Astrocyte (in vitro differentiated cells and primary cell): ENCODE data around the gene FAR1. TPM values are rescaled to one million over a fixed set of nuclear protein-coding genes. Genes with fewer than 3 reads are reported as not detected.
A peak's percentile ranks its signal among the peaks of the same experiment; 100 is the strongest.

Experiments used
- DNase-seq: peaks from one replicate; pipeline ENCODE4 v3.0.0-alpha.2; 2010; ENCODE audit warnings: low read depth
- FAIRE-seq: peaks from 2 replicates; lab custom pipeline; 2011; peaks lifted over from hg19 to GRCh38; lab: Jason Lieb, UNC
- H2AFZ ChIP-seq: 2 replicates; pipeline ENCODE4 v1.6.0; 2012; ENCODE audit warnings: low read depth, low read length, inconsistent platforms
- H3K27ac ChIP-seq: 2 replicates; pipeline ENCODE4 v1.5.1; 2011; ENCODE audit warnings: low read depth, low read length, inconsistent platforms
- H3K27me3 ChIP-seq: 2 replicates; pipeline ENCODE4 v1.6.0; 2011; ENCODE audit warnings: low read length, inconsistent platforms; ENCODE audit not compliant: insufficient read depth
- H3K36me3 ChIP-seq: 2 replicates; pipeline ENCODE4 v1.5.1; 2011; ENCODE audit warnings: low read length, inconsistent platforms; ENCODE audit not compliant: insufficient read depth
- H3K4me1 ChIP-seq: 2 replicates; pipeline ENCODE4 v1.5.1; 2011; ENCODE audit warnings: low read length, inconsistent platforms; ENCODE audit not compliant: insufficient read depth
- H3K4me2 ChIP-seq: 2 replicates; pipeline ENCODE4 v1.6.0; 2012; ENCODE audit warnings: low read length, inconsistent platforms
- H3K4me3 ChIP-seq: 2 replicates; pipeline ENCODE4 v1.5.1; 2011; ENCODE audit warnings: low read depth, mild to moderate bottlenecking, low read length, inconsistent platforms; ENCODE audit not compliant: insufficient read depth
- H3K79me2 ChIP-seq: 2 replicates; pipeline ENCODE4 v1.6.0; 2012; ENCODE audit warnings: mild to moderate bottlenecking, low read length, inconsistent platforms; ENCODE audit not compliant: insufficient read depth
- H3K9ac ChIP-seq: 2 replicates; pipeline ENCODE4 v1.6.0; 2012; ENCODE audit warnings: mild to moderate bottlenecking, low read length, inconsistent platforms
- H3K9me3 ChIP-seq: 2 replicates; pipeline ENCODE4 v1.5.1; 2012; ENCODE audit warnings: low read depth, mild to moderate bottlenecking, low read length, inconsistent platforms; ENCODE audit not compliant: insufficient read depth
- H4K20me1 ChIP-seq: 2 replicates; pipeline ENCODE4 v1.6.0; 2012; ENCODE audit warnings: low read length, inconsistent platforms; ENCODE audit not compliant: insufficient read depth
- H3K27ac Mint-ChIP-seq: one replicate; pipeline ENCODE4 v1.8.0; 2021; ENCODE audit warnings: mild to moderate bottlenecking, mixed read lengths; ENCODE audit not compliant: unreplicated experiment
- H3K27me3 Mint-ChIP-seq: one replicate; pipeline ENCODE4 v1.8.0; 2021; ENCODE audit warnings: low read depth, mixed read lengths; ENCODE audit not compliant: unreplicated experiment
- H3K36me3 Mint-ChIP-seq: one replicate; pipeline ENCODE4 v1.8.0; 2021; ENCODE audit warnings: low read depth, mixed read lengths; ENCODE audit not compliant: unreplicated experiment
- H3K4me1 Mint-ChIP-seq: one replicate; pipeline ENCODE4 v1.8.0; 2021; ENCODE audit warnings: low read depth, mixed read lengths; ENCODE audit not compliant: unreplicated experiment
- H3K4me3 Mint-ChIP-seq: one replicate; pipeline ENCODE4 v1.8.0; 2021; ENCODE audit warnings: mild to moderate bottlenecking, moderate library complexity, mixed read lengths; ENCODE audit not compliant: unreplicated experiment
- H3K9me3 Mint-ChIP-seq: one replicate; pipeline ENCODE4 v1.8.0; 2021; ENCODE audit warnings: mild to moderate bottlenecking, mixed read lengths; ENCODE audit not compliant: unreplicated experiment
- EZH2 ChIP-seq: IDR thresholded peaks from 2 replicates; pipeline ENCODE4 v1.6.1; 2012; ENCODE audit warnings: mild to moderate bottlenecking, low read length, inconsistent platforms; ENCODE audit not compliant: insufficient read depth
- total RNA-seq: library from RNA; stranded (reverse); gene quantifications from 2 replicates; pipeline ENCODE4 v1.2.1, GENCODE V29; 2021
- TF ChIP-seq, protein P1 (sequence below): IDR thresholded peaks from 2 replicates; pipeline ENCODE4 v1.5.1; 2011; ENCODE audit warnings: low read depth, mild to moderate bottlenecking, inconsistent platforms, low read length, moderate library complexity; ENCODE audit not compliant: insufficient read depth

Gene FAR1
- total RNA-seq, 1 donor from 2014 or later, result 100 TPM

DNA sequence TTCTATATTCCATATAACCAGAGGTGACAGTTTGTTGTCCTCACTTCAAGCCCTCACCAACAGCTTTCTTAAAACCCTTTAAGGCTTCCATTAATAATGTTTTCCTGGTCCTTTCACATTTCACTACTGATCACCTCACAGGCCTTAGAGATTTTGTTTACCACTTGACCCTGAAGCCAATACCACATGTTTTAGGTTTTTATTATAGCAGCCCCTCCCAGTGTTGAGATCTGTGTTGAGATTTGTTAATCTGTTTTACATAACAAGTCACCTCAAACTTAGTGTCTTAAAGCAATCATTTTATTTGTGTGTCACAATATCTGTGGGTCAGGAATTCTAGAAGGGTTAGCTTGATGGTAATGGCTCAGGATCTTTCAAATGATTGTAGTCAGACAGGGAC lies 49.9 kb downstream of the FAR1 start:
- no peak overlapping the region for H2AFZ ChIP-seq
- H3K9ac ChIP-seq, result no peak overlapping the region
- H3K27ac Mint-ChIP-seq, result no peak overlapping the region
- H3K27me3 Mint-ChIP-seq, result no peaks in the 10 kb centered on the region
- no peak overlapping the region for H3K4me3 Mint-ChIP-seq
- H3K4me2 ChIP-seq, result no peak overlapping the region
- peaks cover 26% of the 10 kb centered on the region for H3K36me3 ChIP-seq
- no peak for FAIRE-seq
- no peak overlapping the region for H3K4me3 ChIP-seq
- TF ChIP-seq, protein P1, sequence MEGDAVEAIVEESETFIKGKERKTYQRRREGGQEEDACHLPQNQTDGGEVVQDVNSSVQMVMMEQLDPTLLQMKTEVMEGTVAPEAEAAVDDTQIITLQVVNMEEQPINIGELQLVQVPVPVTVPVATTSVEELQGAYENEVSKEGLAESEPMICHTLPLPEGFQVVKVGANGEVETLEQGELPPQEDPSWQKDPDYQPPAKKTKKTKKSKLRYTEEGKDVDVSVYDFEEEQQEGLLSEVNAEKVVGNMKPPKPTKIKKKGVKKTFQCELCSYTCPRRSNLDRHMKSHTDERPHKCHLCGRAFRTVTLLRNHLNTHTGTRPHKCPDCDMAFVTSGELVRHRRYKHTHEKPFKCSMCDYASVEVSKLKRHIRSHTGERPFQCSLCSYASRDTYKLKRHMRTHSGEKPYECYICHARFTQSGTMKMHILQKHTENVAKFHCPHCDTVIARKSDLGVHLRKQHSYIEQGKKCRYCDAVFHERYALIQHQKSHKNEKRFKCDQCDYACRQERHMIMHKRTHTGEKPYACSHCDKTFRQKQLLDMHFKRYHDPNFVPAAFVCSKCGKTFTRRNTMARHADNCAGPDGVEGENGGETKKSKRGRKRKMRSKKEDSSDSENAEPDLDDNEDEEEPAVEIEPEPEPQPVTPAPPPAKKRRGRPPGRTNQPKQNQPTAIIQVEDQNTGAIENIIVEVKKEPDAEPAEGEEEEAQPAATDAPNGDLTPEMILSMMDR, result no peak
- TF ChIP-seq EZH2, result no peak
- H3K4me1 ChIP-seq, result peaks cover 12% of the 10 kb centered on the region
- H3K9me3 ChIP-seq, result no peaks in the 10 kb centered on the region
- no peaks in the 10 kb centered on the region for H3K27me3 ChIP-seq
- H3K9me3 Mint-ChIP-seq, result no peaks in the 10 kb centered on the region
- no peak for DNase-seq
- no peak overlapping the region for H3K27ac ChIP-seq
- peaks cover 30% of the 10 kb centered on the region for H3K4me1 Mint-ChIP-seq
- peaks cover 19% of the 10 kb centered on the region for H3K36me3 Mint-ChIP-seq
- H4K20me1 ChIP-seq, result peaks cover 6% of the 10 kb centered on the region
- H3K79me2 ChIP-seq, result no peaks in the 10 kb centered on the region

DNA sequence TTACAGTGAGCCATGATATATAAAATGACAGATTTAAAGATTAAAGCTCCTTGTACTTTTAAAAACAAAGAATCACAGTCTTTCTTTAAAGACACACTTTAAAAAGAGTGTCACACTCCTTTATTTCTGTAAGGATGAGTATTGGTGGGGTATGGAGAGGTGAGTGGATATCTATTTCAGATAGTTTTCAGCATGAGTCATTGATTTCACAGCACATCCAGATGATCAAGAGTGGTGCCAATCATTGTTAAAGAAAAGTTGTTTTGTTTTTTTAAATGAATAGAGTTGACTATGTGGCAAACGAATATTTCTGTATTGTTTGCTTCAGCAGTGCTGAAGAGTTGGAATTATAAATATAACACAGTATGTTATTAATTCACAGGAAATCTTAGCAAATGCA lies 52.5 kb downstream of the FAR1 start:
- H3K27me3 Mint-ChIP-seq, result no peaks in the 10 kb centered on the region
- Histone ChIP-seq H3K27ac (no peak overlapping the region), H3K79me2 (no peaks in the 10 kb centered on the region), H3K4me3 (no peak overlapping the region), H3K27me3 (no peaks in the 10 kb centered on the region), H2AFZ (no peak overlapping the region), H4K20me1 (peaks cover 6% of the 10 kb centered on the region), H3K4me1 (peaks cover 12% of the 10 kb centered on the region), H3K4me2 (no peak overlapping the region), H3K36me3 (peaks cover 21% of the 10 kb centered on the region), H3K9ac (no peak overlapping the region), H3K9me3 (no peaks in the 10 kb centered on the region)
- H3K4me1 Mint-ChIP-seq, result peaks cover 30% of the 10 kb centered on the region
- H3K36me3 Mint-ChIP-seq, result peaks cover 19% of the 10 kb centered on the region
- no peak overlapping the region for H3K27ac Mint-ChIP-seq
- no peak overlapping the region for H3K4me3 Mint-ChIP-seq
- TF ChIP-seq, protein P1, result no peak
- TF ChIP-seq EZH2, result no peak
- no peaks in the 10 kb centered on the region for H3K9me3 Mint-ChIP-seq
- DNase-seq (no peak), FAIRE-seq (no peak)

DNA sequence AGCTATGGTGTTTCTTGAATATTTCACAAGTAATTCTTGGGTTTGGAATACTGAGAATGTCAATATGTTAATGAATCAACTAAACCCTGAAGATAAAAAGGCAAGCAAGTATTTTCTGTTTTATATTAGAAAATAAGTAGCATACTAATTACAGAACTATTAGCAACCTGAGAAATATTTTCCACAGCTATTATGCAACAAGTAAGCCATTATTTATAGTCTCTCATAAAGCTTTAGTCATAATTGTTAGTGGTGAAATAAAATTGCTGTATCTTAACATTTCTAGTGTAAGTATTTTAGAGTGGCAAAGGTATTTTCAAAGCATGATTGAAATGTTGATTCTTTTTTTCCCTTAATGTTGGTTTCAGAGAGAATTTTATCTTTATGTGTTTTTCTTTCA lies 53.3 kb downstream of the FAR1 start:
- TF ChIP-seq, protein P1, result no peak
- no peak overlapping the region for H3K4me2 ChIP-seq
- DNase-seq (peak; percentile 11), FAIRE-seq (no peak)
- H2AFZ ChIP-seq, result no peak overlapping the region
- peaks cover 18% of the 10 kb centered on the region for H3K36me3 ChIP-seq
- no peak overlapping the region for H3K4me3 ChIP-seq
- H3K4me1 Mint-ChIP-seq, result peaks cover 30% of the 10 kb centered on the region
- no peak overlapping the region for H3K27ac Mint-ChIP-seq
- H3K27ac ChIP-seq, result no peak overlapping the region
- H3K9me3 ChIP-seq, result no peaks in the 10 kb centered on the region
- H3K9ac ChIP-seq, result no peak overlapping the region
- no peaks in the 10 kb centered on the region for H3K27me3 Mint-ChIP-seq
- H4K20me1 ChIP-seq, result peaks cover 6% of the 10 kb centered on the region
- H3K4me3 Mint-ChIP-seq, result no peak overlapping the region
- H3K79me2 ChIP-seq, result no peaks in the 10 kb centered on the region
- H3K9me3 Mint-ChIP-seq, result no peaks in the 10 kb centered on the region
- H3K4me1 ChIP-seq, result peaks cover 12% of the 10 kb centered on the region
- peaks cover 15% of the 10 kb centered on the region for H3K36me3 Mint-ChIP-seq
- no peaks in the 10 kb centered on the region for H3K27me3 ChIP-seq
